NCI-H1930 (cell line): ENCODE results near the gene ENHO.

Experiments used
- DNase-seq, 2 experiments: peaks; one replicate each; lab custom pipeline; 2025; lab: John Stamatoyannopoulos, UW

The ENHO gene

GRCh38 chr9:34475097-34475496 is 47.7 kb downstream of the ENHO start:
- no peak for DNase-seq
